Epidermal melanocyte (primary cell): ENCODE measurements around the gene CYP3A4.
"Not testable (repeated sequence)": the region's sequence is repeated elsewhere in the genome, so short reads cannot be mapped to it uniquely, and the experiment has no call there.

ENCODE experiments used
- DNase-seq: peaks from one replicate; pipeline ENCODE4 v3.0.0; 2011; ENCODE audit warnings: low spot score; ENCODE audit not compliant: insufficient read length

The CYP3A4 gene

DNA sequence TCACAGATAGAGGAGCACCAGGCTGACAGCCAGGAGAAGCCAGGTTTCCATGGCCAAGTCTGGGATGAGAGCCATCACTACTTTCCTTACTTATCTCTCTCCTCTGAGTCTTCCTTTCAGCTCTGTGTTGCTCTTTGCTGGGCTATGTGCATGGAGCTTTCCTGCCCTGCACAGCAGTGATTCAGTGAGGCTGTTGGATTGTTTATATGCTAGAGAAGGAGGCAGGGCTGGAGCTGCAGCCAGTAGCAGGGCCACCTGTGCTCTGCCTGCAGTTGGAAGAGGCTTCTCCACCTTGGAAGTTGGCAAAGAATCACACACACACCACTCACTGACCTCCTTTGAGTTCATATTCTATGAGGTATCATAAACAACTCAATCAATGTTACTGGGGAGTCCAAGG lies at the start of gene CYP3A4:
Gene CYP3A4 (minus strand): TSS at position 178 of the 400 bp plus-strand sequence. CDS start 103 bp downstream, at position 75.
- DNase-seq: no peak

DNA sequence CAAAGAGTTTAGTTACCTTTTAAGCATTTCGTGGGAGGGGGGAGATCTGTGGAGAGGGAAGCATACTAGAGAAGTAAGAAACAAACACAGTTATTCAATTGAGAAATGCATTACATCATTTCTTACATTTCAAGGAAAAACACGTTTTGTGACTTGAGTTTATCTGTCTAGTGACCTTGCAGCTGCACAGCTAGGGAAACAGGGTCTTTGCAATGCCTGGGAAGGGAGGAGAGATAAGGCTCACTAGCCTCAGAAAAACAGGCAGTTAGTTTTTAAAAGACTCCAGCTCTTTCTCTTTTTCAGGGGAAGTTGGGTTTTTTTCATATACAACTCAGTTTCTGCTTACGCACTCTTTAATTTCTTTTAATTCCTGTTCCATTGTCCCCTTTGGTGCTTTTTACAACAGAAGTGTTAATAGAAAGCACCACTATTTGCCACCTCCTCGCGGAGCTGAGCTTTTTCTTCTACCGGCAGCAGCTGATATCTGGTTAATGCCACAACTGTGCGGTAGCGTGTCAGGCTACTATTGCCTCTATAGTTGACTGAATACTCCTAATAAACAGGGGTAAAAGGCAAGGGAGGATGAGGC lies 49.4 kb upstream of the CYP3A4 start:
- no peak for DNase-seq

DNA sequence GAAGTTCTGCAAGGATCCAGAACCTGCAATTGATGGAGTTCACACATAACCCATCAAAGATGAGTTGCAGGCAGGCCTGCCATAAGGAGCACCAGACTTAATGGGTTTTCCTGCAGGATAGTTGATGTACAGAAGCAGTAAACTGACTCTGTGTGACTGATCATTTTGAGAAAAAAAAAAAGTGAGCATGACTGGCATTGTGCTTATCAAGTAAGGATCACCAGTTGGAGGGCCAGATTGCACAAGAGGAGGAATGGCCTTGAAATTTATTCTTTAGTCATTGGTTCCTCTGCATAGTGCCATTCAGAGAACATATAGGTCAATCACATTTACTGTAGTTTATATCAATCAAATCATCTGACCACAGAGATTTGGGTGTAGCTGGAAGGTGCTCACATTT lies 47.6 kb upstream of the CYP3A4 start:
- no peak for DNase-seq

DNA sequence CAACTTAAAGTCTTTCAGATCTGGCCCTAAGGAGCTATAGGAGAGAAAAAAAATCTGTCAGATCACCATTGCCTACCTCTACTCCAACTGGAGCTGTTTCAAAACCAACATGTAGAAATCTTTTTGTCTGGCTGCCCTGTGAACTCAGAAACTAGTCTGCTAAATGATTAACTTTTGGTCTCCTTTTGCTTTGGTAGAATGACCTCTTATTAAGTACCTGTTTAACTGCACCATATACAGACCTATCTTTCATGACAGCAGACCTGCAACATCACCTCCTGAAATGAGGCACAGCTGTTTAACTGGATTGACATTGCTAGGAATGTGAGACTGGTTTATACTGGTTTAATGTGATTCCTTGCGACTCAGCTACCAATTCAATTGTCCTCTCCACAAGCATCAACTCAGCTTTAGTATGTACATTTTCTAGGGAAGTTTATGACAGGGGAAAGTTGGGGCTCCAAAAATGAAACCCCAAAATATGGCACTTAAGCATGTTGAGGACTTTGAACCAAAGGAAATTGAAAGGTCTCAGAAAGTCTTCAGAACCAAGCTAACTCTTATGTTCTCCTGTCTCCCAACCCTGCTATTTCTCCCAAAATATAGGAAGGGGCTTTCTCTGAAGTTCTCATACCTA lies 45.7 kb upstream of the CYP3A4 start:
- no peak for DNase-seq

DNA sequence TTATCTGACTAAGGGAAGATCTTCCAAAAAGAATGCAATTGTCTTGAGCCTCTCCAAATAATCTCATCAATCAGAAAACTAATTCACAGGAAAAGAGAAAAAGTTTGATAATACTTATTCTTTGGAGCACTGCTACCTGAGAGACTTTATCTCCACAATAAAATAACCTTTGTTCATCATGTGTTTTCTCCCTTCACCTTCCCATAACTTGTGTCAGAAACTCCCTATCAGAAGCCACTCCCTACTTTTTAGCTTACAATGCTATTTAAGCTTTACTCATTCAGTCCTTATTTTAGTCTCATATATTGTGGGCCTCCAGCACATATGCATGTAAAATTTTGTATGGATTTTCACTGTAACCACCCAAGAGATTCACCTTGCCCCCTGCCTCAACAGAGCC lies 44.8 kb upstream of the CYP3A4 start:
- DNase-seq: no peak

DNA sequence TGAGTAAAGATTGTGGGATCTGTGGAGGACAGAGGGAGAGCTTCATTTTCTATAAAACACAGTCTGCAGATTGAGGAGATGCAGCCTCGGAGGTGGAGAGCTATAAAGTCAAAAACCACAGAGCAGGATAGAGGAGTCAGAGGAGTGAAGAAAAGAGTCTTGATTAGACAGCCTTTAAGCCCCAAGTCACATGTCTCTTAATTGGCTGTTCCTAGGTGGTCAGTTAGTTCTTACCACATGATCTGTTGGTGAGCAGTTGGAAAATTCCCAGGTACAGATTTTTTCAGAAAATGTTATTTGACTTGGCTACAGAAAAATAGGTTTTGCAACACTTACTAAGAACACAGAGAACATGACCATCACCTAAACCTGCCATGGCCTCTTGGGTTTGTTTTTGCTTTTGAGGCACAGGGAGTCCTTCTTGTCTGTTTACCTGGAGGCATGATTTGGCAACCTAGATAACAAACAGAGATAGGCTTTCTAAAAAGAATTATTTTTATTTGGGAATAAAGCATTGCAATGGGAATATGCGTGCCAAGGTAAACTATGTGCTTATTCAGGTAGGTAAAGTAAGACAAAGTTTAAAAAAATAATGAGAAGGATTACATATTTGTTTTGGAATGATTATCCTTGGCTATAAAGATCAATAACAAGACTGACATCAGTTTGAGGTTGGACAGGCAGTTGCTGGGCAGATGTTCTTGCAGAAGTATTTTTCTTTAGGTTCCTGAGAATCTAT lies 43.2 kb upstream of the CYP3A4 start:
- no peak for DNase-seq

DNA sequence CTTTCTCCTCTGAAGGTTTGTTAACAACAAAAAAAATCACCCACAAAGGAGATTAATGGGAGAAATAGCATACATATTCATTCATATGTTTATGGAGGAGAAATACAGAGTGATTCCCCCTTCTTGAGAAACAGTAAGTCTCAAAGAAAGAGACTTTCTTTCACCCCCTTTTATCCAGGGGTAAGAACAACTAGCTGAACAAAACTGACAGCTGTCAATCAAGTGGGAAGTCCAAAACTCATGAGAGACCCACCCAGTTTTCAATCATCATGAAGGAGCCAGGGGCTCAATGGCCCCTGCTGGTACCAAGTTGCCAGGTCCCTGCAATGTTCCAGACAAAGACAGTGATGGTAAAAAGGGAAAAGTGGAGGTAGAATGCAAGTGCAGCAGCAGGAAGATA lies 41.9 kb upstream of the CYP3A4 start:
- no peak for DNase-seq

DNA sequence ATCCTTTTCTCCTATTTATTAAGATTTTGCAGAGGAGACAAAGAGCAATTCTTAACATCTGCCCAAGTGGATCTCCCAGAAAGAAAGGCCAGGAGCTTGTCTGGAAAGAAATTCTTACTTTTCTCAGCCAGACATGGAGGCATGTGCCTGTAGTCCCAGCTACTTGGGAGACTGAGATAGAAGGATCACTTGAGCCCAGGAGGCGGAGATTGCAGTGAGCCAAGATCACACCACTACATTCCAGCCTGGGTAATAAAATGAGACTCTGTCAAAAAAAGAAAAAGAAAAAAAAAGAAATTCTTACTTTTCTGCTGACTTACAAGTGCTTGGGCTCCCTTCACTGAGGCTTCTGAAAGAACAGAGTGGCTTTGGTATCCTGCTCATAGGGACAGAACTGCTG lies 41.5 kb upstream of the CYP3A4 start:
- DNase-seq: no peak

DNA sequence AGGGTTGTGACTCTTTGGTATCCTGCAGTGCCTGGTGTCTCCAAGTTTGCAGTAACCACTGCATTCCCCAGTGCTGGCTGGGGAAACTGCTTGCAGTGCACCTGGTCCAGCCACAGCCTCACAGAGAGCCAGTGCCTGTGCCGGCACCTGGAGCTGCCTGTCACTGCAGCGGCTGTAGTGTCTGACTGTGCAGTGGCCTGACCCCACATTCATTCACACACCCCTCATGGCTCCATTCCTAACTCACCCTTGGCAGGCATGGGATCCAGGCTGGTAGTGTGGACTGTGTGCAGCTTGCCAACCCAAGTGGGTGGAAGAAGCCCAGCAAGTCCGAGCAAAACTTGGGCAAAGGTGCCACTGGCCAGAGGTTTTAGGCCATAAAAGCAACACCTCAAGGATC lies 40.1 kb upstream of the CYP3A4 start:
- no peak for DNase-seq

DNA sequence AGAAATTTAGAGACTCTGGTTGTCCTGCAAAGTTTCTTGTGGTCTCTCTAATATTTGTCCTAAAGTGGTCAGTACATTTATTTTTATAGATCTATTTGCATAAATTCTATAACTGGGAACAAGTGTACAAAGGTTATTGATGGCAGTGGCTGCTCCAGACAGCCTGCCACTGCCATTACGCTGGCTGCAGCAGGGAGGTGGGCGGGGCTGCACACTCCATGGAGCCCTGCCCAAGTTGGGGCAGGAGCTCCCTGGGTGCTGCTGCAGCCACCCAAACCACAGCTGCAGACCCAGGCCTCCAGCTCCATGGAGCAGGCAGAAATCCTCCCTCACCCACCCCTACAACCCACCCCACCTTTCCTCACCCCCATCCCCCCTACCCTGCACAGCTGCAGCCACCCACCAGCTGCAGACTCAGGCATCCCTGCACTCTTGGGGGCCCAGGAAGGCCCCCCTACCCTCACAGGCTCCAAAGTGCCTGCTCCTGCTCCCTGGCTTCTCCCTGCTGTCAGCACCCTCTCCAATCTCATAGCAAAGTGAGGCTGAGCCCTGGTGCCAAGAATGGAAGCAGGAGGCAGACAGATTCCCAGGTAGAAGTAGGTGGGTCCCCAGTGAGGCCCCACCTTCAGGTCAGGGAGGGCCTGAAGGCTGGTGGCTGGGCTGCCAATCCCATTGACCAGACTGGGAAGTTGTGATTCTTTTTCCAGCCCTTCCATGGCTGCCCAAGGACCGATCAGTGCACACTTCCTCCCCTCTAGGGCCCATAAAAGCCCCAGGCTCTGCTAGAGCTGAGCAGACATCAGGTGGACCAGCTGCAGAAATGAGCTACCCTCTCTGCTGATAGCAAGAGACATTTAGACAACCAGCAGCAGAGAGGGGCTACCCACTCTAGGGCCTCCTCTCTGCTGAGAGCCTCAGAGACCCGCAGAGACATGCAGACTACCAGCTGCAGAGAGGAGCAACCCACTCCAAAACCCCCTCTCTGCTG lies 39.0 kb upstream of the CYP3A4 start:
- DNase-seq: no peak

DNA sequence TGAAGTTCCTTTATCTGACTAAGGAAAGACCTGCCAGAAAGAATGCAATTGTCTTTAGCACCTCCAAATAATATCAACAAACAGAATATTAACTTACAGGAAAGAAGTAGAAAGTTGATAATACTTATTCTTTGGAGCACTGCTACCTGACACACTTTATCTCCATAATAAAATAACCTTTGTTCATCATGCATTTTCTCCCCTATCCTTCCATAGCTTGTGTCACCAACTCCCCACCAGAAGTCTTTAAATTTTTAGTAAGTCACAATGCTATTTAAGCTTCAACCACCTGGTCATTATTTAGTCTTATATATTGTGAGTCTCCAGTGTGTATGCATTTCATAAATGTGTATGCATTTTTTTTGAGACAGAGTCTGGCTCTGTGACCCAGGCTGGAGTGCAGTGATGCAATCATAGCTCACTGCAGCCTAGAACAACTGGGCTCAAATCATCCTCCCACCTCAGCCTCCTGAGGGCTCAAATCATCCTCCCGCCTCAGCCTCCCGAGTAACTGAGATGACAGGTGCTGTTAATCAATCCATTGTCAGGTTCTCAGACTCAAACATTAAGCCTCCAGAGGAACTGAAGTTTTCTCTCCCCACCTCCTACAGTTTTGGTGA lies 36.5 kb upstream of the CYP3A4 start:
- no peak for DNase-seq

DNA sequence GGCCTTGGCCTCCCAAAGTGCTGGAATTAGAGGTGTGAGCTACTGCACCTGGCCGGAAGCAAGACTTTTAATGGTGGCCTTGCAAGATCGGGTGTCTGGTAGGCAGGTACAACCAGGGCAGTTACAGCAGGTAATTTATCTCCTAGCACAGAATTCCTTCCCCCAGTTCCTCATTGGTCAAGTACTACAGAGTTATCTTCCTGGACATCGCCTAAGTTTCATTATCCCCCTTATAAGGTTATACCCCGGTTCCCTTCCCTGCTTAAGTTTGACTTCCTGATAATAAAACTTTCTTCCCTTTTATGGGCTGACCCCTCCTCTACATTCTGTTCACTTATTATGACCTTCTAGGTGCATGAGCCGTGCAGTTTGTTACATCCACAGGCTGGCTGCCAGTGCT lies 24.8 kb upstream of the CYP3A4 start:
- no peak for DNase-seq

DNA sequence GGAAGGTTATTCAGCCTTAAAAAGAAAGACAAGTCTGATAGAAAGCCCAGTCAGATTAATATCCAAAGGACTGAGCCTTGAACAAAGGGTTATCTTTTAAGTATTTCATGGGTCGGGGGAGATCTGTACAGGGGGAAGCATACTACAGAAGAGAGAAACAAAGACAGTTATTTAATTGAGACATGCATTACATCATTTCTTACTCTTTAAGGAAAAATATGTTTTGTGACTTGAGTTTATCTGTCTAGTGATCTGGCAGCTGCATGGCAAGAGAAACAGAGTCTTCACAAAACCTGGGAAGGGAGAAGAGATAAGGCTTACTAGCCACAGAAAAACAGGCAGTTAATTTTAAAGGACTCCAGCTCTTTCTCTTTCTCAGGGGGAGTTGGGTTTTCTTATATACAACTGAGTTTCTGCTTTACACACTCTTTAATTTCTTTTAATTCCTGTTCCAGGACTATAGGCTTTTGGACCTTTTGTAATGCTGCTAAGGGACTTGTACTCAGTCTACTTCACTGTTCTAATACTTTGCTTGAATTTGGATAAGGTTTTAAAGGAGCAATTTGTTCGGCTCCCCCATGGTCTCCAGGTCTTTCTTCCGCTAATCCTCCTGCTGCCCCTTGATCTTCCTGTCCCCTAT lies 23.0 kb upstream of the CYP3A4 start:
- no peak for DNase-seq

DNA sequence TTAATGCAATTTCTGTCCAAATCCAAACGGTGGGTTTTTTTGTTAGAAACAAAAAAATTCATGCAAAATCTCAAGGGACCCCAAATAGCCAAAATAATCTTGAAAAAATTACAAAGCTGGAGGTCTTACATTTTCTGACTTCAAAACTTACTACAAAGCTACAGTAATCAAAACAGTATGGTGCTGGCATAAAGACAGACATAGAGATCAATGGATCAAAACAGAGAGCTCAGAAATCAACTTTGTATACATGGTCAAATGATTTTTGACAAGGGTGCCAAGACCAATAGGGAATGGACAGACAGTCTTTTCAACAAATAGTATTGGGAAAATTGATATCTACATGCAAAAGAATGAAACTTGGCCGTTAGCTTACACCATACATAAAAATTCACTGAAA lies 21.7 kb upstream of the CYP3A4 start:
- DNase-seq: no peak

DNA sequence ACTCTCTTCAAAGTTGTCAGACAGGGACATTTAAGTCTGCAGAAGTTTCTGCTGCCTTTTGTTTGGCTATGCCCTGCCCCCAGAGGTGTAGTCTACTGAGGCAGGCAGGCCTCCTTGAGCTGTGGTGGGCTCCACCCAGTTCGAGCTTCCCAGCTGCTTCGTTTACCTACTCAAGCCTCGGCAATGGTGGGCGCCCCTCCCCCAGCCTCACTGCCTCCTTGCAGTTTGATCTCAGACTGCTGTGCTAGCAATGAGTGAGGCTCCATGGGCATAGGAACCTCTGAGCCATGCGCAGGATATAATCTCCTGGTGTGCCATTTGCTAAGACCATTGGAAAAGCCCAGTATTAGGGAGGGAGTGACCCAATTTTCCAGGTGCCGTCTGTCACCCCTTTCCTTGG lies 19.1 kb upstream of the CYP3A4 start:
- DNase-seq: not testable (repeated sequence)

DNA sequence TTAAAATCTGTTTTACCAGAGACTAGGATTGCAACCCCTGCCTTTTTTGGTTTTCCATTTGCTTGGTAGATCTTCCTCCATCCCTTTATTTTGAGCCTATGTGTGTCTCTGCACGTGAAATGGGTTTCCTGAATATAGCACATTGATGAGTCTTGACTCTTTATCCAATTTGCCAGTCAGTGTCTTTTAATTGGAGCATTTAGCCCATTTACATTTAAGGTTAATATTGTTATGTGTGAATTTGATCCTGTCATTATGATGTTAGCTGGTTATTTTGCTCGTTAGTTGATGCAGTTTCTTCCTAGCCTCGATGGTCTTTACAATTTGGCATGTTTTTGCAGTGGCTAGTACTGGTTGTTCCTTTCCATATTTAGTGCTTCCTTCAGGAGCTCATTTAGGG lies 17.4 kb upstream of the CYP3A4 start:
- DNase-seq: not testable (repeated sequence)

DNA sequence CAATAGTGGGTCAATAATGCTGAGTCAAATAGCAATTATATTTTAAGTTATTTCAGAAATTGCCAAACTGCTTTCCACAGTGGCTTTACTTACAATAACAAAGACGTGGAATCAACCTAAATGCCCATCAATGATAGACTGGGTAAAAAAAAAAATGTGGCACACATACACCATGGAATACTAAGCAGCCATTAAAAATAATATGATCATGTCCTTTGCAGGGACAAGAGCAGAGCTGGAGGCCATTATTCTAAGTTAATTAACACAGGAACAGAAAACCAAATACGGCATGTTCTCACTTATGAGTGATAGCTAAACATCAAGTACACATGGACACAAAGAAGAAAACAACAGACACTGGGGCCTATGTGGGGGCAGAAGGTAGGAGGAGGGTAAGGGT lies 15.0 kb upstream of the CYP3A4 start:
- no peak for DNase-seq

DNA sequence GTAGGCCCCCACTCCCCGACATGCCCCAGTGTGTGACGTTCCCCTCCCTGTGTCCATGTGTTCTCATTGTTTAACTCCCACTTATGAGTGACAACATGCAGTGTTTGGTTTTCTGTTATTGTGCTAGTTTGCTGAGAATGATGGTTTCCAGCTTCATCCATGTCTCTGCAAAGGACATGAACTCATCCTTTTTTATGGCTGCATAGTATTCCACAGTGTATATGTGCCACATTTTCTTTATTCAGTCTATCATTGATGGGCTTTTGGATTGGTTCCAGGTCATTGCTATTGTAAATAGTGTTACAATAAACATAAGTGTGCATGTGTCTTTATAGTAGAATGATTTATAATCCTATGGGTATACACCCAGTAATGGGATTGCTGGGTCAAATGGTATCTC lies 11.9 kb upstream of the CYP3A4 start:
- DNase-seq: not testable (repeated sequence)

DNA sequence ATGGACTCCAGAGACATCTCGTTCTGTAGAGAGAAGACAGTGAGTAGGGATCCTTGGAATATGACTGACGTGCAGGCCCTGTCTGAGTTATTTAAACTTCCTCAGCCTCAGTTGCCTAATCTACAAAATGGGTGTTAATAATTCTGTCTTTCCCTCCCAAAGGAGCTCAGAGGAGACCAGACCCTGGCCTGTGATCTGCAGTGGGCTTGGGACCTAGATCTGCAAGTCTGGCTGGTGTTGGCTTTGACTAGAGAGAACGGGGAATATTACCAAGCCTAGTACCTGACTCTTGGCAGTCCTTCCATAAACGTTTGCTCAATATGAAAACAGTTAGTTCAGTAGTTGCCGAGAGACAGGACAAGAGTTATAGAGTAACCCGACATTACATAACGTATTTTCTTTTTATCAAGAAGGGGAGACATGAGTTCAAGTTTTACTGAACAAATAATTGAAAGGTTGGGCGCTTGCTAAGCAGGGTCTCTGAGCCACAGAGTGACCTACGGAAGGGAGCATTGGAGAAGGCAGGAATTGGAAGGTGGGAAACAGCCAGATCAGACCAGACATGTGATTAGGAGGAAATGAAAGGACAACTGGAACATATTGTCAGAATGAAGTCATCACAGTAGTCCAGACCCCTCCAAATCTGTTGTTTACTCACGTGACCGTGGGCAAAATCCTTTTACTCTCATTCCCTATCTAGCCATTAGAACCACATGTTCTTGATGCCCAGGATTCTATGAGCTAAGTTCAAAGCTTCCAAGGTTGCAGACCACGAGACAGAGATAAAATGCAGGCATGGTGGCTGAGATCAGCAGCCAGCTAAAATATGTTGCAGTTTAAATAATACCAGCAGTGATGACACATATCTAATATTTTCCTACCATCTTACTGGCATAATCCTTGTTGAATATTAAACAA lies 10.9 kb upstream of the CYP3A4 start:
- DNase-seq: no peak

DNA sequence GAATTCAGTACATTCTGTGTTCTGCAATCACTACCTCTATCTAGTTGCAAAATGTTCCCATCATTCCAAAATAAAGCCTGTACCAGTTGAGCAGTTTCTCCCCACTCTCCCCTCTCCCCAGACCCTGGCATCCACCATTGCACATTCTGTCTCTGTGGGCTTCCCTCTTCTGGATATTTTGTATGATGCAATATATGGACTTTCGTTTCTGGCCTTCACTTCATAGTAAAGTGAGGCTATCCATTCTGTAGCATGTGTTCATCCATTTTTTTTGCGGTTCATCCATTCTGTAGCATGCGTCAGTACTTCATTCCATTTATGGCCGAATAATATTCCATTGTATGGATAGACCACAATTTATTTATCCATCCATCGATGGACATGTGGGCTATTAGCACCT lies 9.5 kb upstream of the CYP3A4 start:
- no peak for DNase-seq
